ENCODE results near the gene TP53TG5.

The TP53TG5 gene

GRCh38 chr20:45336530-45337366 is 41.4 kb downstream of the TP53TG5 start:
- Histone ChIP-seq H3K79me2 (ENCODE audit: low read length) (0 out of 2 replicates have a peak, but pooled peaks cover 3% of the 10 kb centered on the region), H2AFZ (ENCODE audit: low read depth, low read length) (no peak overlapping the region), H4K20me1 (ENCODE audit: insufficient read depth, low read length) (peaks cover 32% of the 10 kb centered on the region), H3K4me2 (ENCODE audit: low read length) (no peak overlapping the region), H3K27ac (ENCODE audit: low read length) (no peak overlapping the region), H3K4me3 (ENCODE audit: low read length) (no peak overlapping the region), H3K9ac (ENCODE audit: low read length) (no peak overlapping the region), H3K4me1 (ENCODE audit: low read length) (peaks cover 5% of the 10 kb centered on the region), H3K9me3 (ENCODE audit: insufficient read depth, low read length) (no peaks in the 10 kb centered on the region), H3K36me3 (replicated peaks; ENCODE audit: low read depth, low read length) (peaks cover 6% of the 10 kb centered on the region), H3K27me3 (ENCODE audit: low read depth, low read length) (no peaks in the 10 kb centered on the region)
- TF ChIP-seq CTCF (IDR thresholded peaks at IDR 0.05; ENCODE audit: low read depth, low read length) (no peak), EZH2phosphoT487 (IDR thresholded peaks at IDR 0.05; ENCODE audit: low read depth) (no peak)

GRCh38 chr20:45330476-45330875 is 47.6 kb downstream of the TP53TG5 start:
- Histone ChIP-seq H2AFZ (ENCODE audit: low read depth, low read length) (no peak overlapping the region), H3K4me3 (ENCODE audit: low read length) (no peak overlapping the region), H3K4me2 (ENCODE audit: low read length) (no peak overlapping the region), H3K27ac (ENCODE audit: low read length) (no peak overlapping the region), H3K9me3 (ENCODE audit: insufficient read depth, low read length) (no peaks in the 10 kb centered on the region), H3K9ac (ENCODE audit: low read length) (no peak overlapping the region), H3K36me3 (replicated peaks; ENCODE audit: low read depth, low read length) (peaks cover 15% of the 10 kb centered on the region), H3K27me3 (ENCODE audit: low read depth, low read length) (no peaks in the 10 kb centered on the region), H3K79me2 (ENCODE audit: low read length) (no peaks in the 10 kb centered on the region), H4K20me1 (ENCODE audit: insufficient read depth, low read length) (no peaks in the 10 kb centered on the region), H3K4me1 (ENCODE audit: low read length) (peaks cover 11% of the 10 kb centered on the region)
- TF ChIP-seq EZH2phosphoT487 (IDR thresholded peaks at IDR 0.05; ENCODE audit: low read depth) (no peak), CTCF (IDR thresholded peaks at IDR 0.05; ENCODE audit: low read depth, low read length) (no peak)

- Histone ChIP-seq H3K79me2 (ENCODE audit: low read length) (no peaks in the 10 kb centered on the region), H3K9ac (ENCODE audit: low read length) (no peak overlapping the region), H4K20me1 (ENCODE audit: insufficient read depth, low read length) (no peaks in the 10 kb centered on the region), H3K27ac (ENCODE audit: low read length) (no peak overlapping the region), H3K4me3 (ENCODE audit: low read length) (no peak overlapping the region), H3K4me1 (ENCODE audit: low read length) (peaks cover 11% of the 10 kb centered on the region), H3K9me3 (ENCODE audit: insufficient read depth, low read length) (no peaks in the 10 kb centered on the region), H2AFZ (ENCODE audit: low read depth, low read length) (no peak overlapping the region), H3K36me3 (replicated peaks; ENCODE audit: low read depth, low read length) (peaks cover 15% of the 10 kb centered on the region), H3K4me2 (ENCODE audit: low read length) (no peak overlapping the region), H3K27me3 (ENCODE audit: low read depth, low read length) (no peaks in the 10 kb centered on the region)
- TF ChIP-seq CTCF (IDR thresholded peaks at IDR 0.05; ENCODE audit: low read depth, low read length) = no peak
- no peak for TF ChIP-seq EZH2phosphoT487 (IDR thresholded peaks at IDR 0.05; ENCODE audit: low read depth)
These were observed 48.4 kb downstream of the TP53TG5 start for GRCh38 chr20:45329497-45330319.

DNA sequence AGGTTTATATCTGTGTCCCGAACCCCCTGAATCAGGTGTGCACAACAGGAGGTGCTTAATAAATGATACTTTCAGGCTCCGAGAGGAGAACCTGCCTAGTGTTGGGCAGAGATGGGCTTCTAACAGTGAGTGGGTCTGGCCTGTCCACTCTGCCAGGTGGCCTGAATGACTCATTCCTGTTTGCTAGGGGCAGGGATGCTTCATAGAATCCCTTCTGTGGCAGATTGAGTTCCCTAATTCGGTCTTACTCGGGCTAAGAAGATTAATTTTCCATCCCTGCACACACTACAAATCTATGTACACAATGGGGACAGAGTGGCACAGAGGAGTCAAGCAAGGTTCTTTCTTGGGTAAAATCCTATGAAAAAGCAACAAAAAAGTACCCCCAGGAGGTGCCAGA is 49.7 kb downstream of the TP53TG5 start:
- Histone ChIP-seq H3K9ac (ENCODE audit: low read length) (no peak overlapping the region), H3K27me3 (ENCODE audit: low read depth, low read length) (no peaks in the 10 kb centered on the region), H3K4me1 (ENCODE audit: low read length) (peaks cover 11% of the 10 kb centered on the region), H2AFZ (ENCODE audit: low read depth, low read length) (no peak overlapping the region), H3K27ac (ENCODE audit: low read length) (no peak overlapping the region), H3K9me3 (ENCODE audit: insufficient read depth, low read length) (no peaks in the 10 kb centered on the region), H3K4me3 (ENCODE audit: low read length) (no peak overlapping the region), H3K79me2 (ENCODE audit: low read length) (no peaks in the 10 kb centered on the region), H3K36me3 (replicated peaks; ENCODE audit: low read depth, low read length) (peaks cover 15% of the 10 kb centered on the region), H4K20me1 (ENCODE audit: insufficient read depth, low read length) (no peaks in the 10 kb centered on the region), H3K4me2 (ENCODE audit: low read length) (no peak overlapping the region)
- TF ChIP-seq CTCF (IDR thresholded peaks at IDR 0.05; ENCODE audit: low read depth, low read length) = no peak
- TF ChIP-seq EZH2phosphoT487 (IDR thresholded peaks at IDR 0.05; ENCODE audit: low read depth) = no peak
